ENCODE measurements around the gene SRP68.

The SRP68 gene

DNA sequence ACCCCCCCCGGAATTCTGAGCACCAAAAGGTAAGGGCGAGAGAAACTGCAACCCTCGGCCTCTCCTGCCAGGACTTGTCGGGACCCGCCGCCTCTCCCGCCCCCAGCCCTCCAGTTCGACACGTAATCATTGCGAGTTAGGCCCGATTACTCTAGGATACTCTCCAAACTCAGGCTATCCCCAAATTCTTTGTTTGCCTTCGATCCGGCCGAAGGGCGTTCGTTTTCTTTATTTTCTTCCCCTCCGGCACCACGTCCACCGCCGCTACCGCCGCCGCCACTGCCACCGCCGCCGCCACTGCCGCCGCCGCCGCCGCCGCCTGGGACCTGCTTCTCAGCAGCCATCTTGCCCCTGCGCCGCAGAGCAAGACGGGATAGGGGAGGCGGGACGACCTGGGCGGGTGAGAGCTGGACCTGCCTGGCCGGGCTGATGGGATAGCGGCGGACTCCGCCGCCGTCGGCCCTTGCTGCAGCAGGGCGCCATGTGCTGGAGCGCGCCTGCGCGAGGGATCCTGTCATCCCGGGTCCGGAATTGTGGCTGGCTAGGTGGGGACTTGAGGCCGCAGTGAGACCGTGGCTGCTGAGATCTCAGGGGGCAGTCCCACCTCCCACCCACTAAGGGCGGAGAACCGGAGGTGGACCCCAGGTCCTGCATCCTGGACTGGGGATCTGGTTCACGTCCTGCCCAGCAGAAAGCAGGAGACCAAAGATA, at the start of gene SRP68:
TSS of gene SRP68 (minus strand) at position 370 of the 711 bp plus-strand sequence. CDS start at position 344, 26 bp downstream.
- peak; percentile 56 to 80 (median 70) for DNase-seq (ENCODE audit: low read depth in 4 of 4, low spot score in 1 of 4)

DNA sequence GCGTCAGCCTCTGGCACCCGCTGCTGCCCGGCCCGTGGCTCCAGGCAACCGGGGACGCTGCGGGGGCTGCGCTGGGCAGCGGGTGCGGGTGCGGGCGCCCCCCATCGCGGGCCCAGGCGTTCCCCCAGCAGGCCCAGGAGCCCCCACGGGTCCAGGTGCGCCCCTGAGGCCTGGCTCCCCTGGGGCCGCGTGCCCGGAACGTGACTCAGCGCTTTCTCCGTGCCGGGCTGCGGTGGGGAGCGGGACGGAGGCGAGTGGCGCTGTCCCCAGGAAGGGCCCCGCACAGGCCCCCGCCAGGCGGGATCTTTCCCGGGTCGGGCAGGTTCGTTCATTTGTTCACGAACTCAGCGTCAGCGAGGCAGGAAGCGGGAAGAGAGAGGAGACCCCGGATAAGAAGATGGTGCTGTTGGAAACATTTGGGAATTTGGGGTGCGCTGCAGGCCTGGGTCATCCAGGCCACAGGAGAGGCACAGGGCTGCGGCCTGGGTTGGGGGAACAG, 49.7 kb upstream of the SRP68 start:
- DNase-seq (ENCODE audit: low read depth in 4 of 4, low spot score in 1 of 4), result no peak

DNA sequence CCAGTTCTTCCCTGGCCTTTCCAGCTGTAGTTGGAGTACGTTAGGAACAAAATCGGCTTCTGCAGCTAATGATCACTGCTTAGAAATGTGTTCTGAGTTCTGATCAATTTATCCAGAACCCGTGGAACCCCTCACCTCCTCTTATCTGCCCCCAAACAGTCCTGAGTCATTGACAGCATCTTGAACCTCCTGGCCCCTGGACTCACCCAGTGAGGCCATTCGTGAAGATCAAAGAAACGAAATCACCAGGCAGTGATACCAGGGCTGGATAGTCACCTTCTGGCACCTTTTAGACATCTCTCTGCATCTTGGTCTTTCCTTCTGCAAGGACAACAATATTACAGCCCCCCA, 48.3 kb upstream of the SRP68 start:
- no peak for DNase-seq (ENCODE audit: low read depth in 4 of 4, low spot score in 1 of 4)

DNA sequence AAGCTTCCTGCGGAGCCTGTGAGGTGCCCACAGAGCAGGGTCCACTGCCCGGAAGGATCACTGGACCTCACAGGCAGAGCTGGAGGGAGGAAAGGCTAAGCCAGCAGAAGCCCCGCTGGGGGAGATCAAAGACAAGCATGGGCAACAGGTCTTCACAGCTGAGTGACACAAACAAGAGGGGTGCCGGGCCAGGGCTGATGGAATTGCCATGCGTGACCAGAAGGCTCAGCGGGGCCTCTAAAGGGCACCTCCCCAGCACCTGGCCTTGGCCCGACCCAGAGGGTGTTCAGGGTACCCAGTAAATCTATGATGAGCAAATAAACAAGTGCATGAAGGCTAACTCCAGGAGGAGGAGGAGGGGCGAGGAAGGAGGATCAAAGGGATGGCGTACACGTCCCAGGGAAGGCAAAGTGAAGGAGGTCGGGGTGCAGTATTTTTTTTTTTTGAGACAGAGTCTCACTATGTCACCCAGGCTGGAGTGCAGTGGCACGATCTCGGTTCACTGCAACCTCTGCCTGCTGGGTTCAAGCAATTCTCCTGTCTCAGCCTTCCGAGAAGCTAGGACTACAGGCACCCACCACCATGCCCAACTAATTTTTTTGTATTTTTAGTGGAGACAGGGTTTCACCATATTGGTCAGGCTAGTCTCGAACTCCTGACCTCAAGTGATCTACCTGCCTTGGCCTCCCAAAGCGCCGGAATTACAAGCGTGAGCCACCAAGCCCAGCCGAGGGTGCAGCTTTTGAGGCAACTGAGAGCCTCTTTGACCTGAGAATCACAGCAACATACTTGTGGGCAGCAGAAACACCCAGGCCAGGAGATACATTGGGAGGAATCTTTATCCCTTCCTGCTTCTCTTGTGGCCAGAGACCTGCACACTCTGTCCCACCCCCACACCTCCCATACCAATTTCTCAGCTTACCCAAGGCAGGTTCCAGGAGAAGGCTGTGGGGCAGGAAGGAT, 47.4 kb upstream of the SRP68 start:
- no peak for DNase-seq (ENCODE audit: low read depth in 4 of 4, low spot score in 1 of 4)

DNA sequence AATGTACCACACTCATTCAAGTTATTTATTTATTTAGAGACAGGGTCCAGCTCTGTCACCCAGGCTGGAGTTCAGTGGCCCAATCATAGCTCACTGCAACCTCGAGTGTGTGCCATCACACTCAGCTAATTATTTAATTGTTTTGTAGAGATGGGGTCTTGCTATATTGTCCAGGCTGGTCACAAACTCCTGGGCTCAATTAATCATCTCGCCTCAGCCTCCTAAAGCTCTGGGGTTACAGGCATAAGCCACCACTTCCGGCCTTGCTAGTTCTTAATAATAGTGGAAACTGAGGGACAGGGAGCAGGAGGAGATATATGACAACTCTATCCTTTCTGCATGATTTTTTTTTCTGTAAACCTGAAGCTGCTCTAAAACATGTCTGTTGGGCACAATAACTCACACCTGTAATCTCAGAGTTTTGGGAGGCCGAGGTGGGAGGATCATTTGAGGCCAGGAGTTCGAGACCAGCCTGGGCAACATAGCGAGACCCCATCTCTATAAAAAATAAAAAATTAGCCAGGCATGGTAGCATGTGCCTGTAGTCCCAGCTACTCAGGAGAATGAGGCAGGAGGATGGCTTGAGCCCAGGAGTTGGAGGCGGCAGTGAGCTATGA, 42.9 kb upstream of the SRP68 start:
- no peak for DNase-seq (ENCODE audit: low read depth in 4 of 4, low spot score in 1 of 4)

DNA sequence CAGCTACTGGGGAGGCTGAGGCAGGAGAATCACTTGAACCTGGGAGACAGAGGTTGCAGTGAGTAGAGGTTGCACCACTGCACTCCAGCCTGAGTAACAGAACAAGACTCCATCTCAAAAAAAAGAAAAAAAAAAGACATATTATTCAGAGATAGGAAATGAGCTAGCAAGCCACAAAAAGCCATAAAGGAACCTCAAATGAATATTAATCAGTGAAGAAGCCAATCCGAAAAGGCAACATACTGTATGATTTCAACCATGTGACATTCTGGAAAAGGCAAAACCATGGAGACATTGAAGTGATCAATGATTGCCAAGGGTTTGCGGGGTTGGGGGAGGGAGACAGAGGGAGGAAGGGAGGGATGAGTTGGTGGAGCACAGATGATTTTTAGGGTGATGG, 39.6 kb upstream of the SRP68 start:
- no peak for DNase-seq (ENCODE audit: low read depth in 4 of 4, low spot score in 1 of 4)

DNA sequence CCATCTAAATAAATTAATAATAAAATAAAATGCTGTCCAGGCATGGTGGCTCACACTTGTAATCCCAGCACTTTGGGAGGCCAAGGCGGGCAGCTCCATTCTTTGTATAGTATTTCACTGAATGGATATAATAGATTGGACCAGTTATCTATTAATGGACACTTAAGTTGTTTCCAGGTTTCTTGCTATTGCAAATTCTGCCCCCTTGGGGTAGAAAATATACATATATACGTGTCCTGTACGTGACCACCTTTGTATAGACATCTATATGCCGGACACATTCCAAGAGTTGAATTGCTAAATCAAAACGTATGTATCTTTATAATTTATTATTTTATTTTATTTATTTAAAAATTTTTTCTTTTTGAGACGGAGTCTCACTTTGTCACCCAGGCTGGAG, 35.2 kb upstream of the SRP68 start:
- DNase-seq (ENCODE audit: low read depth in 4 of 4, low spot score in 1 of 4), result no peak

DNA sequence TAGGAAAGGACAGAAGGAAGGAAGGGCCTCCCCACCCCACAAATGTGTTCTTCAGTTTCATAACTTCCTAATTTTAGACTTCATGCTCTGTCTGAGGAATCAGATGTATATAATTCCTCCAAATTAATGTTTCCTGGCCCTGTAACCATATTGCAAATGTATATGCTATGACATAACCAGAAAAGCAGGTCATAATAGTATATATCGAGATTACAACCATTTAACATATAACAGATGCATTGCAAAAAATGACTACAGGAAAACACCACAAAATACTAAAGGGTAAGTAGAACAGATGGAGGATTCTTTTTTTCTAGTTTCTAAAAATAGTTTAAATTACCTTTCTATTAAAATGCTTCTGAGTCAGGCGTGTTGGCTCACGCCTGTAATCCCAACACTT, 34.4 kb upstream of the SRP68 start:
- DNase-seq (ENCODE audit: low read depth in 4 of 4, low spot score in 1 of 4), result no peak

DNA sequence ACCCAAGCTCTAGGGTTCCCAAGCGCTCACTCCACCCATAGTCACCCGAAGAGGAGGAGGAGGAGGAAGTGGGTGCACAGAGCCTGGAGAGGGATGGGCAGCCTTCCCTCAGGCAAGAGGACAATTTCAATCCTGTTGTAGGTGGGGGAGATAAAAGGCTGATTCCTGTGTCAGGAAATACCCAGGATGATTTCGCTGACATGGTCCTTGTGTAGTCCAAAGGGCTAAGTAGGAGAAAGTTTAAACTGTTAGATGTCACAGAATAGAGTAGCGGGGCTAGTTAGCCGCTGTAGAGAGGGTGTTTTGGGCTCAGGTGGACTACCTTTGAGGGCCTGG, 32.5 kb upstream of the SRP68 start:
- no peak for DNase-seq (ENCODE audit: low read depth in 4 of 4, low spot score in 1 of 4)

DNA sequence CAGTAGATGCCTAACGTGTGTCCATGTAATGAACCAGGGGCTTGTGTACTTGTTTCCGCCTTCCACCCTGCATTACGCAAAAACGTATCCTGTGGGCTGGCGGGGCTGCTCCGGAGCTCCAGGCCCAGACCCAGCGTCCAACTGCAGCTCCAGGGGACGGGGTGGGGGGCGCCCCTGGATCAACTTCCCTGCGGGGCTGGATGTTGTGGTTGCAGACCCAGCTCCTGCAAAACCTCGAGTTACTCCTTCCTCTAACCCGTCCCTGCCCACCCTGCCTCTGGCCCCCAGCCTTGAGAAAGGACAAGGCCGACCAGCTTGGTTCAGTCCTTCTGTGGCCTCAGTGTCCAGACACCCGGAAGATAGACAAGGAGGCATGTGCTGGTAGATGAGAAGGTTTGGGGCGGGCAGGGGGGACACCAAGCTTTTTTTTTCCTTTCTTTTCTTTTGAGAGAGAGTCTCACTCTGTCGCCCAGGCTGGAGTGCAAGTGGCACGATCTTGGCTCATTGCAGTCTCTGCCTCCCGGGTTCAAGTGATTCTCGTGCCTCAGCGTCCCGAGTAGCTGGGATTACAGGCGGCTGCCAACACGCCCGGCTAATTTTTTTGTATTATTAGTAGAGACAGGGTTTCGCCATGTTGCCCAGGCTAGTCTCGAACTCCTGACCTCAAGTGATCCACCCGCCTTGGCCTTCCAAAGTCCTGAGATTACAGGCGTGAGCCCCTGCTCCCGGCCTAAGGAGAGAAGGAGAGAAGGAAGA, 32.0 kb upstream of the SRP68 start:
- no peak for DNase-seq (ENCODE audit: low read depth in 4 of 4, low spot score in 1 of 4)

DNA sequence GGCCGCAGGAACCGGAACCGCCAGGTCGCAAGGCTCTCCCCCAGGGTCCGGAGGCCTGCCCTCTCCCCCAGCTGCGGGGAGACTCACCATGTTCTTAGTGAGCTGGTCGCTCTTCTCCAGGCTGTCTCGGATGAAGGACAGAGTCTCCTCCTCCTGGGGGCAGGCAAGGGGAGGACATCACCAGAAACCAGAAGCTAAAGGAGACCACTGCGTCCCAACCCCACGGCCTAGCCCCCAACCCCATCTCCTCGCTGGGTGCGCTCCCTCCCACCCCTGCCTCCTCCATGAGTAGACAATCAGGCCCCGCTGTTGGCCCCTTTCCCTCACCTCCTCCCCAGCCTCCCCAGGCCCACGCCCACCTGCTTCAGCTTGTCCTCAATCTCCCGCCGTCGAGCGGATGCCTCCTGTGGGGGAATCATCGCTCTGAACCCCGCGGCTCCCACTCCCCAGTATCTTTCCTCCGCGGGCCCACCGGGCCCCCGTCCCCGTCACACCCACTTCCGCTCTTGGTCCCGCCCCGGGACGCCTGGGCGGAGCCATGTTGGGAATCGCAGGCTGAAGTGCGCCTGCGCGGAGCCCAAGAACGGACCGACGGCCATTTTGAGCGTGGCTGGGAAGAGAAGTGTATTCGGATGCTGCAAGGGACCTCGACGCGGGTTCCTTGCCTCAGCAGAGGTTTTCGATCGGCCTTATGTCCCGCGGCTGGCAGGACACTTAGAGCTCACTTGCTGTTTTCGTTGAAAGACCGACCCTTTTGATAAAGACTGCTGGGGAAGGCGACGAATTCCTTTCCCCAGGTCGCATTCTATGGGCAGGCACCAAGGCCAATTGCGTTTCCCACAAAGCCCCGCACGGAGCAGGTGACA, 31.2 kb upstream of the SRP68 start, which contains the start of gene EXOC7:
TSS of gene EXOC7 (minus strand) at position 514 of the 866 bp plus-strand sequence. CDS start at position 419, 95 bp downstream.
- DNase-seq (ENCODE audit: low read depth in 4 of 4, low spot score in 1 of 4), result peak; percentile 80 to 88 (median 84)

DNA sequence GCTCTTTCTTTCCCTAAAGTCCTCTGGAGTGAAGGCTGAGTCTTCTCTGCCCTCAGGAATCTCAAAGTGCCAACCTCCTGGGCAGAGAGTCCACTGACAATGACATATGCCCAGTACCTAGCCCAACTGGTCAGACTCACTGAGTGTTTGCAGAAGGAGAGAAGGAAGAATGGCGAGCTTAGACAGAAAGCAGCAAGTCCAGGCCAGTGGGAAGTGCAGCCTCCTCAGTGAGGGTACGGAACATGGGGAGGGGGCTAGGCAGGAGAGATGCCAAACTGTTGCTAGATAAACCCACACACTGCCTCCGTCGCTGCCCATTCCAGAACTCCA, 30.6 kb upstream of the SRP68 start:
- no peak for DNase-seq (ENCODE audit: low read depth in 4 of 4, low spot score in 1 of 4)

DNA sequence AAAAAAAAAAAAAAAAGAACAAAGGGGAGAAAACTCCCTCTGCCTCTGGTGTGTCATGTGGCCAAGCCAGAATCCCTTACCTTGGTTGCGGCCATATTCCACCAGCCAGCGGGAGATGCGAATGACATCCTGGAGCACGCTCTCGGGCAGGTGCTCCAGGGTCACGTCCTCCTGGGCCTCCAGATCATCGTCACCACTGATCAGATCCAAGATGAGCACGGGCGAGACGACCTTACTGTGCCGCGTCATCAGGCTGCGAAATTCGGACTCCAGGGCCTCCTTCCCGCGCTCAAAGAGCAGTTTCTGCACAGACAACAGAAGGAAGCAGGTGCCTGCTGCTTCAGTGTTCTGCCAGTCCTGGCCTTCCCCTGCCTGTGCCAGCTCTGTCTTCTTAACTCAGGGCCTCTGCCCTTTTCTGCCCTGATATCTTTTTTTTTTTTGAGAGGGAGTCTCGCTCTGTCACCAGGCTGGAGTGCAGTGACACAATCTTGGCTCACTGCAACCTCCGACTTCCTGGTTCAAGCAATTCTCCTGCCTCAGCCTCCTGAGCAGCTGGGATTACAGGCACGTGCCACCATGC, 25.5 kb upstream of the SRP68 start:
- no peak for DNase-seq (ENCODE audit: low read depth in 4 of 4, low spot score in 1 of 4)

DNA sequence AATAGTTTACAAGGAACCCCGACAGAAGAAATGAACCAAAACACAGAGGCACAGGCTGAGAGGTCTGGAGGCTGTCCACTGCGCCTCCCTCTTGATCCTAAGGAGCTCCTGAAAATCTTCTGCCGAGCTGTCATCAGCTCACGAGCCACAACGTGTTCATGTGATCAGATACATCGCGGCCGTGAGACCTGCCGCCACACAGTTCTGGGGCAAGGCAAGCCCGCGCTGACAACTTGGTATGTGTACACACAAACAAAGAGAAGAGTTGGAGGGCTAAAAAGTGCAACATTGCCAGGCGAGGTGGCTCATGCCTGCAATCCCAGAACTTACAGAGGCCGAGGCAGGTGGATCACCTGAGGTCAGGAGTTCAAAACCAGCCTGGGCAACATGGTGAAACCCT, 23.6 kb upstream of the SRP68 start:
- no peak for DNase-seq (ENCODE audit: low read depth in 4 of 4, low spot score in 1 of 4)

DNA sequence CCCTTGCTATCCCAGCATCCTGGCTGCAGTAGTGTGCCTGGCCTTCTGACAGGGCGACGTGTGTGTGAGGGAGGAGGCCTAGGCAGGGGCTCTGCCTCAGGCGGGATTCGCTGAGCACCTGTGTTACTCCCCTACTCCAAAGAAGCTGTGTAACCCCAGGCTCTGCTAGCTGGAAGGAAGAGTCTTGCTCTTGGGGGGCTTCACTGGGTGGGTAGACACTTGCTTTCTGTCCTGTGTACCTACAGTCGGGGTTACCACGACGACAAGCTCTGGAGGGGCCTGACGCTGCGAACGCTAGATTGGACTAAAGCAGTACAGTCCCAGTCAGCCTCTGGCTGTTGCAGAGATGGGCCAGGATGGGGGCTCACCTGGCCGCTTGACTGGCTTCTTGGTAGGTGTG, 21.7 kb upstream of the SRP68 start:
- no peak for DNase-seq (ENCODE audit: low read depth in 4 of 4, low spot score in 1 of 4)

DNA sequence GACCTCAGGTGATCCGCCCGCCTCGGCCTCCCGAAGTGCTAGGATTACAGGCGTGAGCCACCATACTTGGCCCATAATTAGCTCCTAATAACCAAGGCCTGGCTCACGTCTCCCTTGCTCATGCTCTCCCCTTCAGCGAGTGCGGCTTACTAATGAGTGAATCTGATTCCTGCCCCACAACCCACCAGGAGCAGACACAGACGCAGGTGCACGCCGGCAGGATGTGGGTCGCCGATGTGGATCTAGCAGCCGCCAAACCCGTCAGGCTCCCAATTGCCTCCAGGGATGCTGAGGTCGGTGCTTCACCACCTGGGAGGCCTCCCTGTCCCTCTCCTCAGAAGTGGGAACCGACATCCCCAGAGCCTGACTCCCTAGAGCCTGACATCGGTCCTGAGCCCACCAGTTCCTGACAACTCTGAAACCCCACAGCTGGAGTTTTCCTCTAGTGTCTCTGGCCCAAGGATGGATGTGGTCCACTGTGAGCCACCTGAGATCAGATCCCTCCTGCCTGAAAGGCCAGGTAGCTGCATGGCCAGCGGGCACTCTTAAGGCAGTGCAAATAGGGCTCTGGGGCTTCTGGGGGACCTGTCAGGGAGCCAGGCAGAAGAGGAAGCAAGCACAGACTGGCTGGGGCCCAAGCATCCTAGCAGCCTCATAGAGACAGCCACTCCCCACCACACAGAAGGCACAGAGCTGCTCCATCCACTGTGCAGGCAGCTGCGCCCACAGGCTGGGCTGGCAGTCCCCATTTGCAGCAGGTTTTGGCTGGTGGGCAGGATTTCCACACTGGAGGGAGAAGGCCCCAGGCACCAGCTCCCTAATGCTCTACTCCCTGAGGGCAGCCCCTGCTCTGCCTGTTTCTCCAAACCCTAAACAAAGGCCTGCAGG, 20.5 kb upstream of the SRP68 start:
- DNase-seq (ENCODE audit: low read depth in 4 of 4, low spot score in 1 of 4), result no peak

DNA sequence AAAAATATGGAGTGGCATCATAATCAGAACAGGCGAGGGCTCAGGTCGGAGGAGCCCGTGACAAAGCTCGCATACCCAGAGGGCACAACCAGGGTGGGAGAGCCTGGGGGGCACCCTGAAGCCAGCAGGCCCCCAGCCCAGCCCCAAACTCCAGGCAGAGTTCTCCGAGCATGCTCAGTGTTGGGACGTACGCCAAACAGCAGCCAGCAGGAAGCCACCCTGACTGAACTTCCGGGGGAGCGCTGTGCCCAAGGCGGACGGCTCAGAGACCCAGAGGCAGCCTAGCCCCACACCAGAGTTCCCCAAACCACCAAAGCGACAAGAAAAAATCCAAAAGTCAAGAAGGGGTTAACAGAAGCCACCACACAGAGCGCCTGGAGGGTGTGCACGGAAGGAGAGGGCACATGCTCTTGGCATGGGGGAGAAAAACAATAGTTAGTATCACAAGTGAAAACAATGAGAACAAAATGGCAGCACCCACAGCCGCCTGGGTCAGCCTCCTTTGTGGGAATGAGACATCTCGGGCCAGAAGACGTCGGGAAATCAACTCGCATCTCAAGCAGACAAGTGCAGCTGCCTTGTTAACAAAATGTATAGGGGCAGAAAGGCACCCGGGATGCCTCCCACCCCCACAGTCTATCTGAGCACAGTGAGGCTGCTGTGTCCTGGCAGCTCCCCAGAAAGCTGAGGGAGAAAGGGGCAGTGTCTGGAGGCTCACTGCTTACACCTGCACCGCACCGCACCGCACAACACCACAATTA, 19.4 kb upstream of the SRP68 start:
- DNase-seq (ENCODE audit: low read depth in 4 of 4, low spot score in 1 of 4), result no peak

DNA sequence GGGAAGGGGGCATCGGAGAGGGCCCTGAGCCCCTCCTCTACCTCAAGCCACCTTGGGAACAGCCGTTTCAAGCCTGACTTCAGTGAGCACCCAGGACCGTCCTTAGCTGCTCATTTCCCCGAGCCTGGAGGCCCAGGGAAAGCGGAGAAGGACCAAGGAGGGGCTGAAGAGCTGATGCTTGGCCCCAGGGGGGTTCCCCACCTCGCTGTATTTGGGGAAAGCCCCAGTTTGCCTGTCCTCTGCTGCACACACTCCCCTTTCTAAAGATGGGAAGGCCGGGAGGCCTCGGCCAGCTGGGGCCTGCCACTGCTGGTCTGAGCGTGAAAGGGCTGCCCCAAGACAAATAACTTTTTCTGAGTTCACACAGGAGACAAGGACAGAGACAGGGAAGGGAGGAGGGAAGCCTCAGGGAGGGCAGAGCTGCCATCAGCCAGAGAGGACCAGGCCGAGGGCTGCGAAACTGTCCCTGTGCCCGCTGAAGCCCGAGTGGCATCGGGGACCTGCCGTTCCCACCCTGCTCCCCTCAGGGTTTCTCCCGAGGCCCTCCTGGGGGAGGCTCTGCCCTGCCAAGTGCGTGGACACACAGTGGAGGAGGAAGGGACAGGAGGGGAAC, 18.3 kb upstream of the SRP68 start:
- DNase-seq (ENCODE audit: low read depth in 4 of 4, low spot score in 1 of 4), result no peak

Data from stimulated activated CD4-positive, alpha-beta T cell treated with anti-CD3 and anti-CD28 coated beads, Interleukin-1b, Interleukin-23, amount 100 ng/mL, for 24 hours (primary cell).